ENCODE data around the gene RELN.

Gene RELN

DNA sequence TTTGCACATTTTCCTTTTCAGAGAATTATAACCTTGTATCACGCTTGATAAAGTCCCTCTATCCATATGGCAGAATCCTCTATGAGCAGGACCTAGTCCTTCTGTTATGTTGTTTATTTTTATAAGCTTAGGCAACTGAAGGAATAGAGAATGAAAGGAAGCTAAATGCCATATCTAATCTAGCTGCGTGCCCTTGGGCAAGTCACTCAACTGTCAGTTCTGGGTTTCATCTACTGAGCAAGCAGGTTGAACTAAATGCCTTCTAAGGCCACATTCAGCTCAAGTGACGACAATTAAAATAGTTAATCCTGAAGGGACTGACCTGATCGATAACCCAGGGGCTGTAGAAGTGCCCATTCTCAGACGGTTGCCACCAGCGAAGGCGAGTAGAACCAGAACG lies 449.6 kb downstream of the RELN start:
- no peaks in the 10 kb centered on the region for H4K20me1 ChIP-seq (ENCODE audit: insufficient read depth, low read length)
- no peak overlapping the region for H3K27ac ChIP-seq (ENCODE audit: low read depth, low read length, poor library complexity, severe bottlenecking)
- H3K79me2 ChIP-seq (ENCODE audit: insufficient read depth, low read length): no peaks in the 10 kb centered on the region
- no peaks in the 10 kb centered on the region for H3K9me3 ChIP-seq (ENCODE audit: low read length)
- H3K4me3 ChIP-seq (ENCODE audit: low read depth, low read length, poor library complexity, severe bottlenecking): no peak overlapping the region
- no peaks in the 10 kb centered on the region for H3F3A ChIP-seq (ENCODE audit: insufficient read depth, low read length)
- TF ChIP-seq, protein P1, sequence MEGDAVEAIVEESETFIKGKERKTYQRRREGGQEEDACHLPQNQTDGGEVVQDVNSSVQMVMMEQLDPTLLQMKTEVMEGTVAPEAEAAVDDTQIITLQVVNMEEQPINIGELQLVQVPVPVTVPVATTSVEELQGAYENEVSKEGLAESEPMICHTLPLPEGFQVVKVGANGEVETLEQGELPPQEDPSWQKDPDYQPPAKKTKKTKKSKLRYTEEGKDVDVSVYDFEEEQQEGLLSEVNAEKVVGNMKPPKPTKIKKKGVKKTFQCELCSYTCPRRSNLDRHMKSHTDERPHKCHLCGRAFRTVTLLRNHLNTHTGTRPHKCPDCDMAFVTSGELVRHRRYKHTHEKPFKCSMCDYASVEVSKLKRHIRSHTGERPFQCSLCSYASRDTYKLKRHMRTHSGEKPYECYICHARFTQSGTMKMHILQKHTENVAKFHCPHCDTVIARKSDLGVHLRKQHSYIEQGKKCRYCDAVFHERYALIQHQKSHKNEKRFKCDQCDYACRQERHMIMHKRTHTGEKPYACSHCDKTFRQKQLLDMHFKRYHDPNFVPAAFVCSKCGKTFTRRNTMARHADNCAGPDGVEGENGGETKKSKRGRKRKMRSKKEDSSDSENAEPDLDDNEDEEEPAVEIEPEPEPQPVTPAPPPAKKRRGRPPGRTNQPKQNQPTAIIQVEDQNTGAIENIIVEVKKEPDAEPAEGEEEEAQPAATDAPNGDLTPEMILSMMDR (IDR thresholded peaks at IDR 0.05; ENCODE audit: low read length): no peak
- no peak for TF ChIP-seq EZH2 (IDR thresholded peaks at IDR 0.05; ENCODE audit: borderline replicate concordance, low read length)
- H3K9me2 ChIP-seq (ENCODE audit: low read depth, low read length): no peaks in the 10 kb centered on the region
- H3K4me2 ChIP-seq (ENCODE audit: low read length): no peak overlapping the region
- no peaks in the 10 kb centered on the region for H3K4me1 ChIP-seq (ENCODE audit: insufficient read depth, low read length, severe bottlenecking)
- H3K9ac ChIP-seq (ENCODE audit: low read length): no peak overlapping the region
- H3K27me3 ChIP-seq (ENCODE audit: insufficient read depth, low read length): no peaks in the 10 kb centered on the region
- no peaks in the 10 kb centered on the region for H3K36me3 ChIP-seq (ENCODE audit: insufficient read depth, low read length)
- H2AFZ ChIP-seq (ENCODE audit: low read length): no peak overlapping the region

DNA sequence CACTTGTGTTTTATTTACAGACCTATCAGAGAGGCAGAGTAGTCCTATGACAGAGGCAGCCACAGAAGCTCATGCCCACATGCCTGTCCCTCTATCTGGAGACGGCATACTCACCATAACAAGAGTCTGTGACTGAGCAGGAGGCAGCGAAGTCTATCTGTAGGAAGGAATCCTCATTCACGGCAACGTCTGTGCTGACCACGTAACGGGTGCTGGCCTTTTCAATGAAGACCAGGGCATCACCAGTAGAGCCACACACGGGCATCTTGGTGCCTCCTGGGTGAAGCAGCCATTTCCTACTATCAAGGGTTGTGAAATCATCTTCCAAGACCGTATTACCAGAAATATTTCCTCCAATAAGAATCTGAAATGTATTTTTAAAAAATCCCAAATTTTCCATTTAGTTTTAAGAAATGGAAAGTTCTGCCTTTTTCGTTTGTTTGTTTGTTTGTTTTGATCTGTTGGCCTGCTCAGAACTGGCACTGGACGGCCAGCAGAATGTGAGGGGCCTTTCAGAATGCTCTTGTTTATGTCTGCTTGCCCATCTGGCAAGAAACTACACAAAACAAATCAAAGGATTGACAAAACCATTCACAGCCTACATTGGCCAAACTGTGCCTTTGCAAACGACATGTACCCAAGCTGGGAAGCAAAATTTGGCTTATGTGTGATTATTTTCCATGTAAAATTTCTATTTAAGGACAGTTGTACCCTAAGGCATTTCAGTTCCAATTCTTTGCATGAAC lies 450.3 kb downstream of the RELN start:
- Histone ChIP-seq H3K9ac (ENCODE audit: low read length) (no peak overlapping the region), H3F3A (ENCODE audit: insufficient read depth, low read length) (no peaks in the 10 kb centered on the region), H3K36me3 (ENCODE audit: insufficient read depth, low read length) (no peaks in the 10 kb centered on the region), H3K4me1 (ENCODE audit: insufficient read depth, low read length, severe bottlenecking) (no peaks in the 10 kb centered on the region), H3K27me3 (ENCODE audit: insufficient read depth, low read length) (no peaks in the 10 kb centered on the region), H3K9me3 (ENCODE audit: low read length) (no peaks in the 10 kb centered on the region), H2AFZ (ENCODE audit: low read length) (no peak overlapping the region), H3K9me2 (ENCODE audit: low read depth, low read length) (no peaks in the 10 kb centered on the region), H3K4me3 (ENCODE audit: low read depth, low read length, poor library complexity, severe bottlenecking) (no peak overlapping the region), H3K4me2 (ENCODE audit: low read length) (no peak overlapping the region), H3K27ac (ENCODE audit: low read depth, low read length, poor library complexity, severe bottlenecking) (no peak overlapping the region), H4K20me1 (ENCODE audit: insufficient read depth, low read length) (no peaks in the 10 kb centered on the region), H3K79me2 (ENCODE audit: insufficient read depth, low read length) (no peaks in the 10 kb centered on the region)
- TF ChIP-seq, protein P1 (IDR thresholded peaks at IDR 0.05; ENCODE audit: low read length): no peak
- no peak for TF ChIP-seq EZH2 (IDR thresholded peaks at IDR 0.05; ENCODE audit: borderline replicate concordance, low read length)

DNA sequence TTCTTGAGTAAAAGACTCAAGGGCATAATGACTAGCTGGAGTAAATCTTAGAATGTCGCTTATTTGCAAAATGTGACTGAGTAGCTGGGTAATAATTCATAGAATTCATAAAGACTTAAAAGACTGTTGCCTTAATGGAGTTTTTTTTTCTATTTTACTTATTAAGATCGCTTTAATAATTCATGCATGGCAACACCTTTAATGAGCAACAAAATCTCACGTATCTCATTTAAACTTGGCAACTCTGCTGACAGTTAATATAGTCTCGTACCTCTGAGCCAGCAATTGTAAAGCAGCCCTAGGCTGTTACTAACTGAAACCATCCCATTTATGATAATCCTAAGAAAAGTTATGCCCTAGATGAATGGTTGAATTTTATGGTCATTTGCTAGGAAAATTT lies 455.7 kb downstream of the RELN start:
- no peaks in the 10 kb centered on the region for H4K20me1 ChIP-seq (ENCODE audit: insufficient read depth, low read length)
- no peak overlapping the region for H2AFZ ChIP-seq (ENCODE audit: low read length)
- no peak overlapping the region for H3K4me2 ChIP-seq (ENCODE audit: low read length)
- no peaks in the 10 kb centered on the region for H3K9me2 ChIP-seq (ENCODE audit: low read depth, low read length)
- no peaks in the 10 kb centered on the region for H3K27me3 ChIP-seq (ENCODE audit: insufficient read depth, low read length)
- no peak for TF ChIP-seq EZH2 (IDR thresholded peaks at IDR 0.05; ENCODE audit: borderline replicate concordance, low read length)
- TF ChIP-seq, protein P1 (IDR thresholded peaks at IDR 0.05; ENCODE audit: low read length): no peak
- no peak overlapping the region for H3K9ac ChIP-seq (ENCODE audit: low read length)
- H3K4me1 ChIP-seq (ENCODE audit: insufficient read depth, low read length, severe bottlenecking): no peaks in the 10 kb centered on the region
- no peaks in the 10 kb centered on the region for H3K9me3 ChIP-seq (ENCODE audit: low read length)
- no peaks in the 10 kb centered on the region for H3F3A ChIP-seq (ENCODE audit: insufficient read depth, low read length)
- no peaks in the 10 kb centered on the region for H3K36me3 ChIP-seq (ENCODE audit: insufficient read depth, low read length)
- no peaks in the 10 kb centered on the region for H3K79me2 ChIP-seq (ENCODE audit: insufficient read depth, low read length)
- no peak overlapping the region for H3K27ac ChIP-seq (ENCODE audit: low read depth, low read length, poor library complexity, severe bottlenecking)
- no peak overlapping the region for H3K4me3 ChIP-seq (ENCODE audit: low read depth, low read length, poor library complexity, severe bottlenecking)

Data from OCI-LY1 (cell line).